KMS-11 (cell line): ENCODE data around the gene SLC39A13.

ENCODE experiments used
- H2AFZ ChIP-seq: fragments of 200-600 bp; sonication (generic); 2 replicates; pipeline ENCODE4 v1.6.1; 2016; ENCODE audit warnings: antibody characterized with exemption, mixed run types, low read depth
- H3K27ac ChIP-seq: fragments of 200-600 bp; sonication (generic); 2 replicates; pipeline ENCODE4 v1.6.1; 2016; ENCODE audit warnings: mild to moderate bottlenecking, mixed run types
- H3K27me3 ChIP-seq: fragments of 200-600 bp; sonication (generic); 2 replicates; pipeline ENCODE4 v1.6.1; 2017; ENCODE audit warnings: mild to moderate bottlenecking, low read depth, mixed run types, moderate library complexity; ENCODE audit not compliant: insufficient read depth
- H3K36me3 ChIP-seq: fragments of 200-600 bp; sonication (generic); 2 replicates; pipeline ENCODE4 v1.6.1; 2017; ENCODE audit warnings: mild to moderate bottlenecking, mixed run types; ENCODE audit not compliant: insufficient read depth
- H3K4me1 ChIP-seq: fragments of 200-600 bp; sonication (generic); 2 replicates; pipeline ENCODE4 v1.6.1; 2016; ENCODE audit warnings: mild to moderate bottlenecking, low read depth, mixed run types; ENCODE audit not compliant: poor library complexity, severe bottlenecking
- H3K4me2 ChIP-seq: fragments of 200-600 bp; sonication (generic); 2 replicates; pipeline ENCODE4 v1.7.0; 2016; ENCODE audit warnings: mild to moderate bottlenecking, mixed run types
- H3K4me3 ChIP-seq: fragments of 200-600 bp; sonication (generic); IDR thresholded peaks from 2 replicates; pipeline ENCODE4 v1.6.1; 2017; ENCODE audit warnings: low read depth, low read length, mixed read lengths; ENCODE audit not compliant: insufficient read depth
- H3K79me2 ChIP-seq: fragments of 200-600 bp; sonication (generic); 2 replicates; pipeline ENCODE4 v1.6.1; 2016; ENCODE audit warnings: low read depth, mixed run types; ENCODE audit not compliant: insufficient read depth
- H3K9ac ChIP-seq: fragments of 200-600 bp; sonication (generic); 2 replicates; pipeline ENCODE4 v1.6.1; 2016; ENCODE audit warnings: mild to moderate bottlenecking, mixed run types
- H4K20me1 ChIP-seq: fragments of 200-600 bp; sonication (generic); 2 replicates; pipeline ENCODE4 v1.6.1; 2016; ENCODE audit warnings: mild to moderate bottlenecking, mixed run types; ENCODE audit not compliant: insufficient read depth
- CTCF ChIP-seq: fragments of 200-600 bp; sonication (generic); conservative IDR thresholded peaks from 2 replicates; pipeline ENCODE4 v1.6.1; 2017; ENCODE audit warnings: low read depth, mild to moderate bottlenecking, antibody characterized with exemption, low read length, moderate library complexity, mixed read lengths

SLC39A13 gene

GRCh38 chr11:47360341-47360740 is 48.0 kb upstream of the SLC39A13 start:
- Histone ChIP-seq H3K79me2 (no peaks in the 10 kb centered on the region), H3K4me3 (no peak overlapping the region), H4K20me1 (no peaks in the 10 kb centered on the region), H3K27ac (no peak overlapping the region), H3K36me3 (no peaks in the 10 kb centered on the region), H2AFZ (no peak overlapping the region), H3K9ac (no peak overlapping the region), H3K4me1 (no peaks in the 10 kb centered on the region), H3K4me2 (no peak overlapping the region), H3K27me3 (no peaks in the 10 kb centered on the region)
- TF ChIP-seq CTCF, result no peak

GRCh38 chr11:47361419-47361818 is 47.0 kb upstream of the SLC39A13 start:
- Histone ChIP-seq H3K36me3 (no peaks in the 10 kb centered on the region), H3K27me3 (no peaks in the 10 kb centered on the region), H3K79me2 (no peaks in the 10 kb centered on the region), H3K4me2 (no peak overlapping the region), H3K4me3 (no peak overlapping the region), H3K9ac (no peak overlapping the region), H3K4me1 (no peaks in the 10 kb centered on the region), H3K27ac (no peak overlapping the region), H2AFZ (no peak overlapping the region), H4K20me1 (no peaks in the 10 kb centered on the region)
- TF ChIP-seq CTCF, result no peak

- H3K9ac ChIP-seq, result no peak overlapping the region
- H4K20me1 ChIP-seq, result no peaks in the 10 kb centered on the region
- H3K27me3 ChIP-seq, result no peaks in the 10 kb centered on the region
- no peak overlapping the region for H3K4me3 ChIP-seq
- H3K4me1 ChIP-seq, result no peaks in the 10 kb centered on the region
- no peak overlapping the region for H3K4me2 ChIP-seq
- H3K27ac ChIP-seq, result no peak overlapping the region
- no peaks in the 10 kb centered on the region for H3K36me3 ChIP-seq
- no peak for TF ChIP-seq CTCF
- no peak overlapping the region for H2AFZ ChIP-seq
- H3K79me2 ChIP-seq, result no peaks in the 10 kb centered on the region
Observed at GRCh38 chr11:47366020-47366490, 42.3 kb upstream of the SLC39A13 start.

- no peaks in the 10 kb centered on the region for H3K79me2 ChIP-seq
- H3K9ac ChIP-seq, result no peak overlapping the region
- H3K4me3 ChIP-seq, result no peak overlapping the region
- H3K36me3 ChIP-seq, result no peaks in the 10 kb centered on the region
- no peak for TF ChIP-seq CTCF
- no peaks in the 10 kb centered on the region for H4K20me1 ChIP-seq
- no peak overlapping the region for H2AFZ ChIP-seq
- H3K4me1 ChIP-seq, result peaks cover 4% of the 10 kb centered on the region
- H3K27ac ChIP-seq, result no peak overlapping the region
- no peak overlapping the region for H3K4me2 ChIP-seq
- no peaks in the 10 kb centered on the region for H3K27me3 ChIP-seq
Observed at GRCh38 chr11:47369676-47370075, 38.7 kb upstream of the SLC39A13 start.
